ENCODE results near the gene MAMDC4. TPM values are rescaled to one million over a fixed set of nuclear protein-coding genes. Genes with fewer than 3 reads are reported as not detected.

MAMDC4 gene
- total and polyA plus RNA-seq, 2 of the 13 experiments (the other 11 are each of a cell fraction or from before 2014, with no cell fraction given): 6.0 to 6.8 TPM

GRCh38 chr9:136847826-136848392, 4.2 kb upstream of the MAMDC4 start (continued):
- TF ChIP-seq ZNF407 (CRISPR knock-in tag; IDR thresholded peaks at IDR 0.05; ENCODE audit: not compliant biosample characterization) (peak; percentile 74), MNT (IDR thresholded peaks at IDR 0.05) (no peak), ZNF383 (CRISPR knock-in tag; IDR thresholded peaks at IDR 0.05; ENCODE audit: borderline replicate concordance) (0 out of 2 replicates have a peak, but pooled peaks have one; percentile 49), GMEB1 (CRISPR knock-in tag; IDR thresholded peaks at IDR 0.05; ENCODE audit: borderline replicate concordance) (peak; percentile 75; the same call in 1 of the 2 replicates), POGZ (CRISPR knock-in tag; IDR thresholded peaks at IDR 0.05) (0 out of 2 replicates have a peak, but pooled peaks have one; percentile 5), GPBP1L1 (CRISPR knock-in tag; IDR thresholded peaks at IDR 0.05) (no peak), ZNF205 (CRISPR knock-in tag; IDR thresholded peaks at IDR 0.05) (no peak), ZNF503 (CRISPR knock-in tag; IDR thresholded peaks at IDR 0.05) (peak; percentile 58; the same call in 1 of the 2 replicates), ZNF713 (CRISPR knock-in tag; IDR thresholded peaks at IDR 0.05) (0 out of 2 replicates have a peak, but pooled peaks have one; percentile 19), RNF2 (conservative IDR thresholded peaks at IDR 0.05; ENCODE audit: low read depth) (no peak), YEATS2 (CRISPR knock-in tag; IDR thresholded peaks at IDR 0.05; ENCODE audit: borderline replicate concordance) (peak; percentile 43; the same call in 1 of the 2 replicates), ZNF678 (CRISPR knock-in tag; IDR thresholded peaks at IDR 0.05) (0 out of 2 replicates have a peak, but pooled peaks have one; percentile 18), ZNF253 (CRISPR knock-in tag; IDR thresholded peaks at IDR 0.05; ENCODE audit: borderline replicate concordance) (peak; percentile 53; the same call in 1 of the 2 replicates)
